Thyroid gland (tissue), 4 donors: ENCODE results near the gene PKNOX2. TPM values are rescaled to one million over a fixed set of nuclear protein-coding genes. Genes with fewer than 3 reads are reported as not detected.
A peak's percentile ranks its signal among the peaks of the same experiment; 100 is the strongest.

Experiments used
- DNase-seq, 2 donors: peaks; one replicate each; pipeline ENCODE4 v3.0.0-alpha.2; 2019
- H3K27ac ChIP-seq, 3 donors: fragments of 200-600 bp; sonication (generic); 1 replicate in 2 of 3; 2 replicates in 1 of 3; pipeline ENCODE4 v1.5.1; 2016 to 2019; ENCODE audit warnings: mild to moderate bottlenecking in 1 of 3, moderate library complexity in 1 of 3
- H3K27me3 ChIP-seq: fragments of 200-600 bp; sonication (generic); one replicate; pipeline ENCODE4 v1.5.1; 2019
- H3K36me3 ChIP-seq, 2 donors: fragments of 200-600 bp; sonication (generic); one replicate each; pipeline ENCODE4 v1.5.1; 2016 to 2019
- H3K4me1 ChIP-seq, 2 donors: fragments of 200-600 bp; sonication (generic); one replicate each; pipeline ENCODE4 v1.5.1; 2017 to 2019
- H3K4me3 ChIP-seq, 3 donors: fragments of 200-600 bp; sonication (generic); replicated peaks in 1 of 3; 1 replicate in 2 of 3; 2 replicates in 1 of 3; pipeline ENCODE4 v1.5.1; 2016; ENCODE audit warnings: mild to moderate bottlenecking in 1 of 3
- H3K9me3 ChIP-seq: fragments of 200-600 bp; sonication (generic); one replicate; pipeline ENCODE4 v1.5.1; 2017
- CTCF ChIP-seq, 6 experiments: fragments of 200-600 bp in 3 of 6; fragments of 450-650 bp in 3 of 6; sonication (generic) in 3 of 6; IDR thresholded peaks; one replicate each; pipeline ENCODE4 v1.5.1; 2016 to 2019; ENCODE audit warnings: antibody characterized with exemption in 6 of 6, mild to moderate bottlenecking in 2 of 6, inconsistent platforms in 1 of 6, moderate library complexity in 1 of 6
- POLR2A ChIP-seq, 2 donors: fragments of 450-650 bp; IDR thresholded peaks; one replicate each; pipeline ENCODE4 v1.6.1; 2017; ENCODE audit warnings: antibody characterized with exemption in 2 of 2, mild to moderate bottlenecking in 2 of 2, moderate library complexity in 1 of 2
- WGBS, 2 donors: methylation state at CpG; one replicate each; pipeline ENCODE4 v1.1.5; 2017; 5-methylcytosine and 5-hydroxymethylcytosine counted together
- intact Hi-C: fragments of 100-400 bp; cut with DNase I; formaldehyde crosslinking; loops from one replicate; pipeline ENCODE4 v1.15.1; 2023
- total RNA-seq, 4 donors: library from RNA; depleted of rRNA; stranded (reverse); fragments of >200 nt; gene quantifications; one replicate each; pipeline ENCODE4 v1.2.3, GENCODE V29; 2016

The PKNOX2 gene
- total RNA-seq, 4 donors from 2014 or later: 6.3 to 28.0 (median 18.7) TPM

GRCh38 chr11:125375146-125375545 lies 210.6 kb downstream of the PKNOX2 start:
- intact Hi-C loops: no loop called here
- H3K27ac ChIP-seq: peak overlapping the region in 1 of 3 donors; percentile 23

GRCh38 chr11:125376117-125376516 lies 211.6 kb downstream of the PKNOX2 start:
- Histone ChIP-seq H3K27me3 (no peaks in the 10 kb centered on the region), H3K4me1 (peaks cover 7 to 20% of the 10 kb centered on the region in 2 donors), H3K27ac (no peak overlapping the region), H3K4me3 (no peak overlapping the region), H3K36me3 (no peaks in the 10 kb centered on the region), H3K9me3 (no peaks in the 10 kb centered on the region)
- intact Hi-C loops: no loop called here
- WGBS, 2 donors: 16 to 29% methylated on average over 7 to 9 of the region's 9 CpGs
- peak; percentile 89 to 92 for DNase-seq
- TF ChIP-seq CTCF (IDR thresholded peaks at IDR 0.05) (no peak), POLR2A (IDR thresholded peaks at IDR 0.05) (no peak)

More at GRCh38 chr11:125375146-125375545, 210.6 kb downstream of the PKNOX2 start:
- WGBS, 2 donors: 47 to 54% methylated on average over 6 of the region's 6 CpGs
- Histone ChIP-seq H3K36me3 (no peaks in the 10 kb centered on the region), H3K4me3 (no peak overlapping the region), H3K9me3 (no peaks in the 10 kb centered on the region), H3K4me1 (peaks cover 7 to 20% of the 10 kb centered on the region in 2 donors), H3K27me3 (no peaks in the 10 kb centered on the region)
- no peak for TF ChIP-seq POLR2A (IDR thresholded peaks at IDR 0.05)
- no peak for TF ChIP-seq CTCF (IDR thresholded peaks at IDR 0.05)
- DNase-seq: no peak

- whole genome bisulfite sequencing, 2 donors: 72 to 85% methylated on average over 5 of the region's 5 CpGs
- no peak for DNase-seq
- H3K27ac ChIP-seq: no peak overlapping the region
These were observed 212.3 kb downstream of the PKNOX2 start for GRCh38 chr11:125376856-125377255.

GRCh38 chr11:125378083-125378482 lies 213.5 kb downstream of the PKNOX2 start:
- no peak overlapping the region for H3K27ac ChIP-seq
- no peaks in the 10 kb centered on the region for H3K9me3 ChIP-seq
- intact Hi-C loops: no loop called here
- peaks cover 7 to 20% of the 10 kb centered on the region in 2 donors for H3K4me1 ChIP-seq
- no peak for TF ChIP-seq CTCF (IDR thresholded peaks at IDR 0.05)
- no peak for TF ChIP-seq POLR2A (IDR thresholded peaks at IDR 0.05)
- DNase-seq: no peak
- H3K4me3 ChIP-seq: no peak overlapping the region
- no peaks in the 10 kb centered on the region for H3K36me3 ChIP-seq
- no peaks in the 10 kb centered on the region for H3K27me3 ChIP-seq
- 97 to 98% methylated on average over 7 of the region's 7 CpGs for WGBS, 2 donors

More at GRCh38 chr11:125376856-125377255, 212.3 kb downstream of the PKNOX2 start:
- intact Hi-C loops: no loop called here
- Histone ChIP-seq H3K27me3 (no peaks in the 10 kb centered on the region), H3K36me3 (no peaks in the 10 kb centered on the region), H3K4me1 (peaks cover 7 to 20% of the 10 kb centered on the region in 2 donors), H3K9me3 (no peaks in the 10 kb centered on the region), H3K4me3 (no peak overlapping the region)
- TF ChIP-seq CTCF (IDR thresholded peaks at IDR 0.05) (no peak), POLR2A (IDR thresholded peaks at IDR 0.05) (no peak)

- WGBS, 2 donors: 91 to 92% methylated on average over 6 of the region's 6 CpGs
- no peak for TF ChIP-seq POLR2A (IDR thresholded peaks at IDR 0.05)
- TF ChIP-seq CTCF (IDR thresholded peaks at IDR 0.05): no peak
These were observed 214.0 kb downstream of the PKNOX2 start for GRCh38 chr11:125378571-125378970.

More at GRCh38 chr11:125378571-125378970, 214.0 kb downstream of the PKNOX2 start:
- peaks cover 7 to 20% of the 10 kb centered on the region in 2 donors for H3K4me1 ChIP-seq
- DNase-seq: no peak
- no peaks in the 10 kb centered on the region for H3K9me3 ChIP-seq
- no peak overlapping the region for H3K4me3 ChIP-seq
- no peaks in the 10 kb centered on the region for H3K36me3 ChIP-seq
- intact Hi-C loops: no loop called here
- no peak overlapping the region for H3K27ac ChIP-seq
- no peaks in the 10 kb centered on the region for H3K27me3 ChIP-seq
